ENCODE results near the gene TMCO2. TPM values are rescaled to one million over a fixed set of nuclear protein-coding genes. Genes with fewer than 3 reads are reported as not detected.

Gene TMCO2
- polyA plus RNA-seq, 1 experiment: not detected

- H3K27ac ChIP-seq (ENCODE audit: low read depth, low read length): peak overlapping the region; percentile 99
- no peaks in the 10 kb centered on the region for H3K27me3 ChIP-seq (ENCODE audit: control insufficient read depth, insufficient read depth, low read length)
- ChIA-PET POLR2A (interaction anchor here (0.6 to 1.4 kb wide), 7 partner anchors 14 to 200 kb away, joined by 3 to 8 read pairs (median 5); partner anchors contain the start of gene COL9A2), CTCF (interaction anchor here (0.7 to 2.7 kb wide), 4 partner anchors 58 to 113 kb away, joined by 3 to 10 read pairs (median 7); no protein-coding TSS in a partner anchor)
- H3K9me3 ChIP-seq (ENCODE audit: control insufficient read depth, insufficient read depth, low read length): no peaks in the 10 kb centered on the region; the same call in 1 of the 2 replicates
- DNase-seq (ENCODE audit: low read depth, low spot score): no peak
- peak overlapping the region; percentile 99 for H3K4me3 ChIP-seq (ENCODE audit: low read depth, low read length)
- TF ChIP-seq, protein P1, sequence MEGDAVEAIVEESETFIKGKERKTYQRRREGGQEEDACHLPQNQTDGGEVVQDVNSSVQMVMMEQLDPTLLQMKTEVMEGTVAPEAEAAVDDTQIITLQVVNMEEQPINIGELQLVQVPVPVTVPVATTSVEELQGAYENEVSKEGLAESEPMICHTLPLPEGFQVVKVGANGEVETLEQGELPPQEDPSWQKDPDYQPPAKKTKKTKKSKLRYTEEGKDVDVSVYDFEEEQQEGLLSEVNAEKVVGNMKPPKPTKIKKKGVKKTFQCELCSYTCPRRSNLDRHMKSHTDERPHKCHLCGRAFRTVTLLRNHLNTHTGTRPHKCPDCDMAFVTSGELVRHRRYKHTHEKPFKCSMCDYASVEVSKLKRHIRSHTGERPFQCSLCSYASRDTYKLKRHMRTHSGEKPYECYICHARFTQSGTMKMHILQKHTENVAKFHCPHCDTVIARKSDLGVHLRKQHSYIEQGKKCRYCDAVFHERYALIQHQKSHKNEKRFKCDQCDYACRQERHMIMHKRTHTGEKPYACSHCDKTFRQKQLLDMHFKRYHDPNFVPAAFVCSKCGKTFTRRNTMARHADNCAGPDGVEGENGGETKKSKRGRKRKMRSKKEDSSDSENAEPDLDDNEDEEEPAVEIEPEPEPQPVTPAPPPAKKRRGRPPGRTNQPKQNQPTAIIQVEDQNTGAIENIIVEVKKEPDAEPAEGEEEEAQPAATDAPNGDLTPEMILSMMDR (IDR thresholded peaks at IDR 0.05; ENCODE audit: low read depth, low read length): no peak
Measured at GRCh38 chr1:40257313-40257687, 9.6 kb downstream of the TMCO2 start.

- TF ChIP-seq, protein P1 (IDR thresholded peaks at IDR 0.05; ENCODE audit: low read depth, low read length): no peak
- Histone ChIP-seq H3K9me3 (ENCODE audit: control insufficient read depth, insufficient read depth, low read length) (no peaks in the 10 kb centered on the region; the same call in 1 of the 2 replicates), H3K4me3 (ENCODE audit: low read depth, low read length) (peak within 1 kb of the TSS; percentile 99), H3K27ac (ENCODE audit: low read depth, low read length) (peak within 1 kb of the TSS; percentile 99), H3K27me3 (ENCODE audit: control insufficient read depth, insufficient read depth, low read length) (no peaks in the 10 kb centered on the region)
- CTCF ChIA-PET: interaction anchor here (0.7 to 2.7 kb wide), 4 partner anchors 57 to 114 kb away, joined by 3 to 10 read pairs (median 7); no protein-coding TSS in a partner anchor
- DNase-seq (ENCODE audit: low read depth, low spot score): peak; percentile 92
- POLR2A ChIA-PET: interaction anchor here (0.5 to 1.4 kb wide), 10 partner anchors 14 to 201 kb away, joined by 3 to 8 read pairs (median 4); partner anchors contain the start of genes COL9A2 and RLF
Measured at GRCh38 chr1:40257688-40258444, 10.1 kb downstream of the TMCO2 start, which contains the start of gene ZMPSTE24. Gene ZMPSTE24 (plus strand): TSS chr1:40258236. CDS start chr1:40258272, 36 bp downstream.

DNA sequence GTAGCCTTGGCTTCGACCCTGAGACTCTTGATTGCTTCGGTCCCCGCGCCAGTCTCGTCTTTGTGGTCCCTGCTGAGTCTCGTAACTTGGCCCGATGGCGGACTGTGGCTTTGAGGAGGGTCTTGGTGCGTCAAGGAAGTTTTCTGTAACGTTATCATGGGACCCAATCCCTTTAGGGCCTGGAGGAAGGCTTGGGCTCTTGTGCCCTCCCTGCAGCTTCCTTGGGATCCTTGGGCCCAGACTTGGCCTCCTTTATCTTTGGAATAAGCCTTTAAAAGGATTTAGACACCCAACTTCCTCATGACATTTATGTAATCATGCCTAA, 10.7 kb downstream of the TMCO2 start:
- DNase-seq (ENCODE audit: low read depth, low spot score): no peak
- Histone ChIP-seq H3K4me3 (ENCODE audit: low read depth, low read length) (peak overlapping the region; percentile 99), H3K27ac (ENCODE audit: low read depth, low read length) (peak overlapping the region; percentile 99), H3K9me3 (ENCODE audit: control insufficient read depth, insufficient read depth, low read length) (no peaks in the 10 kb centered on the region; the same call in 1 of the 2 replicates), H3K27me3 (ENCODE audit: control insufficient read depth, insufficient read depth, low read length) (no peaks in the 10 kb centered on the region)
- TF ChIP-seq, protein P1 (IDR thresholded peaks at IDR 0.05; ENCODE audit: low read depth, low read length): no peak
- ChIA-PET CTCF (no interaction called here), POLR2A (interaction anchor here (0.5 to 1.4 kb wide), 7 partner anchors 15 to 116 kb away, joined by 3 to 8 read pairs (median 4); partner anchors contain the start of genes COL9A2 and RLF)

- Histone ChIP-seq H3K27me3 (ENCODE audit: control insufficient read depth, insufficient read depth, low read length) (no peaks in the 10 kb centered on the region), H3K4me3 (ENCODE audit: low read depth, low read length) (no peak overlapping the region), H3K9me3 (ENCODE audit: control insufficient read depth, insufficient read depth, low read length) (no peaks in the 10 kb centered on the region), H3K27ac (ENCODE audit: low read depth, low read length) (no peak overlapping the region)
- ChIA-PET POLR2A (no interaction called here), CTCF (interaction anchor here (1.2 to 1.4 kb wide), 2 partner anchors 111 to 120 kb away, joined by 4 read pairs; no protein-coding TSS in a partner anchor)
- TF ChIP-seq, protein P1 (IDR thresholded peaks at IDR 0.05; ENCODE audit: low read depth, low read length): no peak
- DNase-seq (ENCODE audit: low read depth, low spot score): no peak
Measured at GRCh38 chr1:40264354-40264781, 16.6 kb downstream of the TMCO2 start.

GRCh38 chr1:40265298-40265697, 17.6 kb downstream of the TMCO2 start:
- POLR2A ChIA-PET: no interaction called here
- TF ChIP-seq, protein P1 (IDR thresholded peaks at IDR 0.05; ENCODE audit: low read depth, low read length): no peak
- Histone ChIP-seq H3K9me3 (ENCODE audit: control insufficient read depth, insufficient read depth, low read length) (no peaks in the 10 kb centered on the region), H3K27ac (ENCODE audit: low read depth, low read length) (no peak overlapping the region), H3K27me3 (ENCODE audit: control insufficient read depth, insufficient read depth, low read length) (no peaks in the 10 kb centered on the region), H3K4me3 (ENCODE audit: low read depth, low read length) (no peak overlapping the region)
- DNase-seq (ENCODE audit: low read depth, low spot score): no peak
- CTCF ChIA-PET: interaction anchor here (1.3 kb wide), 1 partner anchor 73 kb away, joined by 6 read pairs; no protein-coding TSS in a partner anchor

Measured in AG04450 (cell line).